GM19239 (cell line): ENCODE measurements around the gene CYBC1.

Experiments used
- DNase-seq: peaks from one replicate; pipeline ENCODE4 v3.0.0; 2011; ENCODE audit warnings: low spot score; ENCODE audit not compliant: insufficient read length
- FAIRE-seq: peaks from 2 replicates; lab custom pipeline; 2011; peaks lifted over from hg19 to GRCh38; lab: Jason Lieb, UNC

CYBC1 gene

DNA sequence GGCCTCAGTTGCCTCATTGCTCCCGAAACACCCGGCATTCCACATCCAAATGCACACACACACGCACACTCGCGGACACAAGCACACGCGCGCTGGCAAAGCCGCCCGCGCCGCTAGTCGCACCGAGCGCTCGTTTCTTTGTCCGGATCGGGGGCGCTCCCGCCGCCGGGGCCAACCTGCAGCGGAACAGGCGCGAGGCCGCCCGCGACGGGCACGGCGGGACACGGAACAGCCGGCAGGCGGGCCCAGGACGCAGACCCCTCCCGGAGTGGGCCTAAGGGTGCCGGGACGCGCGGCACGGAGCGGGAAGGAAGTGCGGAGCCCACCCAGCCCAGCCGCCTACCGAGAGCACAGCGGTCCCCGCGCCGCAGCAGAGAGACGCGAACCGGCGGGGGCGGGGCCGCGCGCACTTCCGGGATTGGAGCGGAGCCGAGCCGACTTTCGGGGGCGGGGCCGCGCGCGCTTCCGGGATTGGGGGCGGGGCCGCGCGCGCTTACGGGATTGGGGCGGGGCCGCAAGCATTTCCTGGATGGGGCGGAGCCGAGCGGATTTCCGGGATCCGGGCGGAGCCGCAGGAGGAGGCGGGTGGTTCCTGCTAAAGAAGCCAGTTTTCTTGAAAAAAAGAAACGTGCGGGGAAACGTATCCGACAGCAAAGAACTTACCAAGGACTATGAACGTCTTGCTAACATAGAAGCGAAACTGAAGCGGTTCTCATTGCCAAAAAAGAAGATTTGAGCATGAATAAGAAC, at the start of gene CYBC1:
TSS of gene CYBC1 (minus strand) at position 396 of the 750 bp plus-strand sequence. CDS start 1,498 bp downstream, outside the sequence.
- FAIRE-seq (peak; percentile 78), DNase-seq (peak; percentile 75)

DNA sequence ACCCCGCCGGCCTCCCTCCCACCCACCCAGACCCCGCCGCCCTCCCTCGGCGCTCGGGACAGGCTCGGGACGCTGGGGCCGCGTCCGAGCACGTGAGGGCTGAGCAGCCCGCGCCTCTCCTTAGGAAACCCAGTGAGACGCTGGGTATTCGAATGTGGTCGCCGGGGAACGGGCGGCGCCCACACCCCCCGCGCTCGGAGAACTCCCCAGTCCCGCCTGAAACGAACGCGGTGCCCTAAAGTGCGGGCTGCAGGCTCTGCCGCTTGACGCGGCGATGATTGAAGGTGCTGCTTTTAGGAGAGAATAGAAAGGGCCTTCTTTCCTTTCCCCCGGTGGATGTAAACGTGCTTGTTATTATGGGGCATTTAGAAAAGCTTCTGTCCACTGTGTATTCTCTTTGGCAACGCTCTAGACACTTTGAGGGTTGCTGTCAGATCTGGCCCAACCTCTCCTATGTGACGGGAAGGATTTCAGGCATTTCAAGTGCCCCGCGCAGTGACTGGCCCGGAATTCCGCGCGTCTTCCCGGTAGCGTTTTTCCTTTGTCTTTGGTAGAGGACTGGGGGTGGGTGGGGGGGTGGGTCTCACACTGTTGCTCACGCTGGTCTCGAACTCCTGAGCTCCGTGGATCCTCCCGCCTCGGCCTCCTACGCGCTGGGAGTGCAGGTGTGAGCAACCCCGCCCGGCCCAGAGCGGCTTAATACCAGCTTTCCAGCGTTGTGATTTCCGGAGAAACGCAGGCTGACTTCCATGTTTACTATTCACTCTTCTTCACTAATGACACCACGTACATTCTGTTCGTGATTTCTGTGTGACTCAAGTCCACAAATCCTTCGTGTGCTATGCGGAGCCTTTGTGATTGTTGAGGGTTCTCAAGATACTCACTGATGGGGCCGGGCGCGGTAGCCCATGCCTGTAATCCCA, 47.2 kb upstream of the CYBC1 start:
- FAIRE-seq (no peak), DNase-seq (peak; percentile 28)

DNA sequence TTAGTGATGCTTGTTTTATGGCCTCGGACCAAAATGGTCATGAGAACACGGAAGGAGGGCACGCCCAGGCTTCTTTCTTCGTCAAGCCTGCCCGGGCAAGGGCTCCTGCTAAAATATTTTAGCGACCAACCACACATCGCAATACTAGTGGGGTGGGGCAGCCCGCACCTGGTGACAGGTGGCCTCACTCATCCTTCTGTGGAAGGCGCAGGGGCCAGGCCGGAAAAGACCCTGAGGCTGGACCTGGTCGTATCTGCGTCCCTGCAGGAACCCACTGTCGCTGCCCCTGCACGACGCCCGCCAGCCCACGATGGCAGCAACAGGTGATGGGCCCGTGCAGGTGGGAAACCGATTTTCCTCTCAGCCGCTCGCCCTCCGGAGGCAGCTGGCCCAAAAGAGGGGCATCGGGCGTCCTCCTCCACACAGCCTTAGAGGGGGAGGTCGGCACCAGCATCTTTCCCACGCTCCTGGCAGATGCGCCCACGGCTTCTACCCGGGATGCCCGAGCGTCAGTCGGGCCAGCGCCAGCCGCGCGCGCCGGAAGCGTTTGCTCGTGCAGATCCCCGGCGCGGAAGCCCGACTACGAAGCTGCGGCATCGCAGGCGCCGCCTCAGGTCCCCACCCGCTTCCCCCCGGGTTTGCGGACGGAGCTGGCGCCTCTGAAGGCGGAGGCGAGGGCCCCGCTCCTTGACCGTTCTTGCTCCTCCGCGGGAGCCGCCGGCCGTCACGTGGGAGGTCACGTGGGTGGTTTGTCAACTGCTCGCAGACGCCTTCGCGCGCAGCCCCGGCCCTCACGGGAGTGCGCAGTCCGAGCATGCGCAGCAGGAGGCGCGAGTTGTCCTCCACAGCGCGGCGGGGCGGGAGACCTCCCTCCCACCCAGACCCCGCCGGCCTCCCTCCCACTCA, 46.2 kb upstream of the CYBC1 start:
- DNase-seq, result peak; percentile 85
- FAIRE-seq, result peak; percentile 85

DNA sequence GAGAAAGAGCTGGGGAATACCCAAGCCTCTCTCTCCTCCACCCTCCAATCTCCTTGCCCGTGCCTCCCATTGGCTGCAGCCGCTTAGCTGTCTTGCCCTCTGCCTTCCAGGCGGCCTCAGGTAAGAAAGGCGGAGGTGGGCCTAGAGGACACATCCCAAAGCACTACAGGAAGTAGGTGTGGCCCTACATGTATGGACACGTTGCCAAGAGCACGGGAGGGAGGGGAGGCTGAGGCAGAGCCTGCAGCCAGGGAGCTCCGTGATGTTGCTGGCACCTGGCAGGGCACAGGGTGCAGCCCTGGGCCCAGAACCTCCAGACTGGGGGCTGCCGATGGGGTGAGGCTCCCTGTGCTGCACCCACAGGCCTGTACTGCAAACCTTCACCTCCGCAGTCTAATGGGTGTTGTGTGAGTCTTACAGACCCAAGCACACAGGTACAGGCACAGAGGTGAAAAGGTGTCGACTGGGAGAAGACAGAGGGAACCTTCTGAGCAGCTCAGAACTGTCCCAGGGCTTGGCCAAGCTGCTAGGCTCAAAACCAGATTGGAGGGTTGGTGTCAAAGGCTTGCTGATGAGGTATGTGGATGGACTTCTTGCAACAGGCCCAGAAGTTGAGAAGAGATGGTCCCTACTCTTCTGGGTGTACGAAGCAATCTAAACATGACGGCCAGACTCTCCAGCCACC, 45.4 kb upstream of the CYBC1 start:
- no peak for DNase-seq
- no peak for FAIRE-seq

DNA sequence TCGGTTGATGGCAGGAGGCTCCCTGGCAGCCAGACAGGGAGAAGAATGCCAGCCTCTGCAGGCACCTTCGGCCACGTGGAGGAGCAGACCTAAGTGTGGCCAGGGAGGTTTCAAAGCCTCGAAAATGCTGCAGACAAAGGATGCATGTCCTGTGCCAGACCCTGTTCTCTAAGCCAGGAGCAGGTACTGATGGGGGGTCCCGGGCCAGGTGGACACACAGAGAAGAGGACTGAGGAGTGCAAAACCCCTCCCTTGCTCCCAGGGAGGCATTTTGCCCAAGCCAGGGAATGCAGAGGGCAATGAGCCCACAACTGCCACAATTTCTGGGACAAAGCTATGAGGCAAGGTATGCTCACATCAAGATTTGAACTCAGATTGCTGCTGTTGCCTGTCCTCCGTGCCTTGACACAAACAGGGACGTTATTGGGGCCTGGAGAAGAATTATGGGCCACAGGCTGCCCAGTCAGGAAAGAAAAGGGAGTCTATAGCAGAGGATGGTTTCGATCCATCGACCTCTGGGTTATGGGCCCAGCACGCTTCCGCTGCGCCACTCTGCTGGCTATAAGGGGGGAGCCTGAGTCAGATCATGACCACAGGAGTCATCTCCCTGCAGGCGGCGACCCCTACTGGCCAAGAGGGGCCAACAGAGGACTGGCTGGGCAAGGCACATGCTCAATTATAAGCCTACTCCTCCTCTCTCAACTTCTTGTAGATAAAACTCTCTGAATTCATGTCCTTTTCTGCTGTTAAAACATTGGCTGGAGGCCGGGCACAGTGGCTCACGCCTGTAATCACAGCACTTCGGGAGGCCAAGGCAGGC, 43.9 kb upstream of the CYBC1 start:
- FAIRE-seq (peak; percentile 94), DNase-seq (peak; percentile 95)

DNA sequence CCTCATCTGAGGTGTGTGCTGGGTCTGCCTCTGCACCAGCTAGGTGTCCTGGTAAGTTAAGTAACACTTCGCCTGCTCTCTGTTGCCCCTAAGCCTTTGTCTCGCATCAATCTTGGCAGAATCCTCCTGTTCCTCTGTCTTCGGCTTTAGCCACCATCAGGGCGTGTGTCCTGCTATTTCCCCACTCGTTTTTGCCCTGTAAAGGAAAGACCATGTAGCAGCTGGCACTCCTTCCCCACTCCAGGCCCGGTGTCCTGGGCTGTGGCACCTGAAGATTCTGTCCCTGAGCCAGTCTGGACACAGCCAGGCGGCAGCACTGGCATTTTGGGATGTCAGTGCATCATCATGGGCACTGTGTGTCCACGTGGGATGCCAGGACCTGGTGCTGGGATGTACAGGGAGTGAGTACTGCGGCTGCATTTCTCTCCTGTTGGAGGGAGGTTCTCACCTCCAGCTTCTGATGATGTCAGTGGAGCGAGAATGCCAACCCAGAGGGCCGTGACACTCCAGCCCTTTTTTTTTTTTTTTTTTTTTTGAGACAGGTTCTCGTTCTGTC, 42.8 kb upstream of the CYBC1 start:
- FAIRE-seq (no peak), DNase-seq (no peak)

DNA sequence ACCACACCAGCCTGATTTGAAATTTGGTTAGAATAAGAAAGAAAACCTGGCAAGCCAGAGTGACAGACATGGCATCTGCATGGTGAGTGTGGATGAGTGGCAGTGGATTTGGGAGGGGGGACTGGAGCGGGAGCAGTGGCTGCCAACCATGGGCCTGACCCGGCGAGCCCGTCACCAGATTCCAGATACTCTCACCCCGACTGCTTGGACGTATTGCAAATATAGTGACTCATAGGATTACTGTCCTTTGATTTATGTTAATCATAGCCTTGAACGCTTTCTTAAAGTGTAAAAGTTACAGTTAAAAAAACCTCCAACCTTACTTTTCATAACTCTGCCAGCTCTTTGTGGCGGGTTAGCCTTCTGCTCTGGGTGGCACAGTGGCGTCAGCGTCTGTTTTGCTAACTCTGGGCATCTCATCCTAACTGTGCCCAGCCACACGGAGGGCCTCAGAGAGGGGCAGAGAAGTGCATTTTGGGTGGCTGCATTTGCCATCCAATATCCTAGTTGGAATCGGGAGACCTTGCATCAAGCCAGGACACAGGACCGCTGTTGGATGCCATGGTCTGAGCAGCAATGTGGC, 42.2 kb upstream of the CYBC1 start:
- no peak for DNase-seq
- no peak for FAIRE-seq

DNA sequence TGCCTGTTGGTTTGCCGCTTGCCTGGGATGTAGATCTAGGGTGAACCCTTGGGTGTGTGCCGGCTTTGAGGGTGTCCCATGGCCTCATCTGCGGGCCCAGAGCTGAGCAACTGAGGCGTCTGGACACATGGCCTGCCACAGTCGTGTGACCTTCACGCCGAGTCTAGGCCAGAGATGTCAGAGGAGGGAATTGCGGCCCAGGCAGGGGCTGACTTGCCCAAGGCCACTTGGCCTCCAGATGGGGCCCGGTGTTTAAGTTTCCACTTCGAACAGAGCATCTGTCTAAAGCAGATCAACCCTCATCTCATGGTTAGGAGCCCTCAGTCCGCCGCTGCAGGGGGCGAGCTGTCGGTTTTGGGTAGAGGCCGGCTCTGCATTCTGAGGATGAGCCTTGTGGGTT, 41.0 kb upstream of the CYBC1 start:
- DNase-seq (no peak), FAIRE-seq (no peak)

DNA sequence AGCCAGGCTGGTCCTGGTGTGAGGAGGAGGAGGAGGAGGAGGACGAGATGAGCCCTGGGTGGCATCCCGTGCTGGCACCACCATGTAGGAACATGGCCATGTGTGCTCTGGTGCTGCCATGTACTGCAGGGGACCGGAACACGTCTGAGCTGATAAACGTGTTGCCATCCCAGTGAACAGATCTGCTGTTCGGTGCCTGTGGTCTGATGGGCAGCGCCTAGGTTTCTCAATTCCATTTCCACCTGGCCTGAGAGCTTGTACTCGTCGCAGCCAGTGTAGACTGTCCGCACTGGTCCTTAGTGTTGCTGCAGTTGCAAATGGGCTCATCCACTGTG, 40.6 kb upstream of the CYBC1 start:
- FAIRE-seq (no peak), DNase-seq (no peak)

DNA sequence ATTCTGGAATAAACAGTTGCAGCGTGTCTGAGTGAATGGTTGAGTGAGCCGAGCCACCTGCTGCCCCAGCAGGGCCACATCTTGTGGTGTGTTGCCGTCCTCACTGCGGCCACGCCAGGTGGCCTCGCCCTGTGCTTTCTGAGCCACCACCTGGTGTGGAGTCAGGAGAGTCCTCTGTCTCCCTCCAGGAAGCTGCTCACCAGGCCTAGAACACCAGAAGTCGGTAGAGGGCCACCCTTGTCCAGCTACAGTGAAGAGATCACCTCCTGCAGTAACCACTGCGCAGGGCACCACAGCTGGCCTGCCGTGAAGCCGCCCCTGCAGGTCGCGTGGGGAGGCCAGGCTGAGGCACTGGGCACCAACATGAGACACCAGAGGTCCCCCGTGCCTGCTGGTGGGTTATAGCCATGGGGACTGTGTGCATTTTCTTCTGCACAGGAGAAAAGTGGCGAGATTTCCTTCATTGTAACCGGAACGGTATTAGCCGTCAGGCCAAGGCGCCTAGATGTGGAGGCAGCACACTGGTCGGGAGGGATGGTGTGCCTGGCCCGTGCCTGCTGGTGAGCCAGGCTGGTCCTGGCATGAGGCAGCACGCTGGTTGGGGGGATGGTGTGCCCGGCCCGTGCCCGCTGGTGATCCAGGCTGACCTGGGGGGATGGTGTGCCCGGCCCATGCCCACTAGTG, 40.1 kb upstream of the CYBC1 start:
- DNase-seq (no peak), FAIRE-seq (no peak)

DNA sequence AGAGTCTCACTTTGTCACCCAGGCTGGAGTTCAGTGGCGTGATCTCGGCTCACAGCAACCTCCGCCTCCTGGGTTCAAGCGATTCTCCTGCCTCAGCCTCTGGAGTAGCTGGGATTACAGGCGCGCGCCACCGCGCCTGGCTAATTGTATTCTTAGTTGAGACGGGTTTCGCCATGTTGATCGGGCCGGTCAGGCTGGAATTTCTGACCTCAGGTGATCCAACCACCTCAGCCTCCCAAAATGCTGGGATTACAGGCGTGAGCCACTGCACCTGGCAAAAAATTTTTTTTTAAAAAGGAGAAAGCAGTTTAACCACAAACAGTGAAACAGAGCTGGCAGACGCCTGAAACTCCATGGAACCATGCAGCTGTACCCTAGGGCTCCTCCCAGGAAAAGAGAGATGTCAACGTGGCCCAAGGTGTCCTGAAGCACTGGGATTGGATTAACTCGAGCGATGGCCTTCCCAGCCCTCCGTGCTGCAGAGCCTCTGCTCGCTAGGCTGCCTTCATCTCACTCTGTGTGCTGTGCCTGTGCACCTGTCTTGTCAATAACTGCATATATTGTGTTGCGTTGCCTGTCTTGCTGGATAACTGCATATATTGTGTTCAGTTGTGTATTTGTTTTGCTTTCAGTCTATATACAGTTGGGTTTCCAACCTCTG, 39.4 kb upstream of the CYBC1 start:
- FAIRE-seq (no peak), DNase-seq (no peak)

DNA sequence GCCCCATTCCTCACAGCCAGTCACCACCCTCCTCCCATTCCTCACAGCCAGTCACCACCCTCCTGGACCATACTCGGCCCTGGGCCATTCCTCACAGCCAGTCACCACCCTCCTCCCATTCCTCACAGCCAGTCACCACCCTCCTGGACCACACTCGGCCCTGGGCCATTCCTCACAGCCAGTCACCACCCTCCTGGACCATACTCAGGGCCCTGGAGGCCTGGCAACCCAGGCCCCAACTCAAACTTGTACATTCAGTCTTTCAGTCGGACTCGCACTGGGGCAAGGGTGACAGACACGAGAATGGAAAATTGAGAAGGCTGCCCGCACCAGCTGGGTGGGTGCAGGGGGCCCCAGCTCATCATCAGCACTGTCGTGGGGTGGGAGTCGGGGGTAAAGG, 38.6 kb upstream of the CYBC1 start:
- FAIRE-seq (no peak), DNase-seq (no peak)

DNA sequence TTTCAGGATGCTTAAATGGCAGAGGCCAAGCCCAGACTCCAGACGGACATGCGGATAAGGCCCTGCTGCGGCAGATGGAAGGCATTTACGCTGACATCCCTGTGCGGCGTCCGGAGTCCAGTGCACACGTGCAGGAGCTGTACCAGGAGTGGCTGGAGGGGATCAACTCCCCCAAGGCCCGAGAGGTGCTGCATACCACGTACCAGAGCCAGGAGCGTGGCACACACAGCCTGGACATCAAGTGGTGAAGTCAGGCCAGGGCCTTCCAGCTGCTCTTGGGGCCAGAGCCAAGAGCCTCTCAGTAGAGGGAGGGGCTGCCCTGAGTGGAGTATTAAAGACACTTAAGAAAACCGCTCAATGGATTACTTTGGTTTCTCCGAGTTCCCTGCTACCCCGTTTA, 37.4 kb upstream of the CYBC1 start:
- DNase-seq, result no peak
- no peak for FAIRE-seq

DNA sequence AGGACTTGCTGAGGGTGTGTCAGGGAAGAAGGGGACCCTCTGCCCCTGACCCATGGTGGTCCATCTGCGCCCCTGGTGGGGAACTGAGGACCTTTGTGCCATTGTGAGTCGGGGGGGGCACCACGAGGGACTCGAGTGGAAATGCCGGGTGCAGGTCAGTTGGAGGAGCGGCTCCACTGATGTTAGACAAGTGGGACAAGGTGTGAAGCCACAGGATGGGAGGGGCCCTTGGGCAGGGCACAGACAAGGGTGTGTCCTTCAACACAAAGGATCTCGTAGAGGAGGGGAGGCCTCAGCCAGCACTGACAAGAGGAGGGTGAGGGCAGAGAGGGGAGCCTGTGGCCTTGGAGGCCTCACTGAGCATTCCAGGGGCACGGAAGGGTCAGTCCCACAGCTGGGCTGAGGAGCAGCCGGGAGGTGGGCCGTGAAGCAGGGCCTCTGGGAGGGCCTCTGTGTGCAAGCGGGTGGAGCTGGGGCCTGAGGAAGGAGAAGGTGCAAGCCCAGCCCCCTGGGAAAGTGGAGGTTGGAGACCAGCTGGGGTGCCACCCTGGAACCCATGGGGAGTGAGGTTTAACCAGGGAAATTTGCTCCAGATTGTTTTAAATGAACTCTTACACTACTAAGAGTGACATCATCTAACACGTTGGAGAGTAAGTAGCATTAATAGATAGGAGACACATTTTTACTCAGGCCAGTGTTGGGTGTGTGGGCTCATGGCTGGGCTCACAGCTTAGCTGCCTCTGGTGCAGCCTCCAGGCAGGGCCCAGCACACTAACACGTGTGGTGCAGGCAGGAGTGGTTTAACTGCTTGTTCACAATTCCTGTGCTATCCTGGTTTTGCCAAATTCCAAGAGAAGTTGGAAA, 35.9 kb upstream of the CYBC1 start:
- DNase-seq (no peak), FAIRE-seq (no peak)

DNA sequence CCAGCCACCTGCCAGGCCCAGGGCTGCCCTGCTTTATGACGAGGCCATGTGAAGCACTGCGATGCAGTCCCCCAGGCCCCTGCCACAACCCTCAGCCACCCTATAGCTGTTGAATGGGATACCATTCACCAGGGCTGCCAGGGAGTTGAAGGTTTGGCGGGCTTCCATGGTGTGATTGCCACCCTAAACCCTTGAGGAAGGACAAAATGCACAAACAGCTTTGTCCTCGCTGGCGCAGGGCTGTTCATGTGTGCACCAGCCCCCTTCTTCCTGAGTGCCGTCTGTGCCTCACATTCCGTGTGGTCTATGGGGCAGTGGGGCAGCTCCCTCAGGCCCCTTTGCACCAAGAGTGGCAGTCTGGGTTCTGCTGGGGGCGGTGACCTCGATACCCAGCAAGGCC, 33.3 kb upstream of the CYBC1 start:
- DNase-seq (no peak), FAIRE-seq (no peak)

DNA sequence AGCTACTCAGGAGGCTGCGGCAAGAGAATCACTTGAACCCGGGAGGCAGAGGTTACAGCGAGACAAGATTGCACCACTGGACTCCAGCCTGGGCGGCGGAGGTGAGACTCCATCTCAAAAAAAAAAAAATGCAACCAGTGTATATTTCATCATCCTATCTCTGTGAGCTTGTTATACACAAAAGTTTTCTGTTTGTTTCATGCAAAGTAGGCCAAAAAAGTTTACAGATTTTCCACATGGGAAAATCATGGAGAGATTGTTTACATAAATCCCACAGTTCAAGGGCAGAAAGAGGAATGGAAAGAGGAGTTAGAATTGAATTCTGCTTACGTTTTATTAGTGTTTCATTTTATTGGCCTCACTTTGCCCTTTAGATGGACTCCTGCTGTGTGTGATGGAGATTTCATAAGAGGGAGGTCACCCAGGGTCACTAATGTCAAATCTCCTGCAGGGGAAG, 32.7 kb upstream of the CYBC1 start:
- DNase-seq, result no peak
- FAIRE-seq, result no peak
